AG04450 (cell line): ENCODE measurements around the gene HYDIN. TPM values are rescaled to one million over a fixed set of nuclear protein-coding genes. Genes with fewer than 3 reads are reported as not detected.

Experiments
- CTCF ChIA-PET: fragments of 300-600, 350-600 bp; formaldehyde crosslinking; extraction: SDS; loops from one replicate; lab custom pipeline; 2022; ENCODE audit warnings: antibody characterized with exemption, inconsistent platforms; lab: Charles Lee
- POLR2A ChIA-PET: fragments of 350-600 bp; formaldehyde crosslinking; extraction: SDS; loops from one replicate; lab custom pipeline; 2021; ENCODE audit warnings: antibody characterized with exemption, inconsistent platforms; lab: Yijun Ruan, JAX
- DNase-seq: peaks from one replicate; pipeline ENCODE4 v3.0.0-alpha.2; 2011; ENCODE audit warnings: low read depth, low spot score
- H3K27ac ChIP-seq: one replicate; pipeline ENCODE4 v1.5.1; 2012; ENCODE audit warnings: low read depth, low read length, control low read depth
- H3K27me3 ChIP-seq: one replicate; pipeline ENCODE4 v1.6.0; 2012; ENCODE audit warnings: low read length; ENCODE audit not compliant: control insufficient read depth, insufficient read depth
- H3K4me3 ChIP-seq: 2 replicates; pipeline ENCODE4 v1.5.1; 2011; ENCODE audit warnings: mild to moderate bottlenecking, low read depth, low read length, control low read depth
- H3K9me3 ChIP-seq: 2 replicates; pipeline ENCODE4 v1.5.1; 2012; ENCODE audit warnings: low read length; ENCODE audit not compliant: control insufficient read depth, insufficient read depth
- polyA plus RNA-seq: library from polyadenylated mRNA; depleted of rRNA; stranded (reverse); fragments of >200 nt; gene quantifications from 2 replicates; pipeline ENCODE4 v1.2.3, GENCODE V29; 2011
- TF ChIP-seq, protein P1 (sequence below): IDR thresholded peaks from 2 replicates; pipeline ENCODE4 v1.5.1; 2011; ENCODE audit warnings: low read depth, low read length, control low read depth, inconsistent platforms

HYDIN gene
- polyA plus RNA-seq, 1 experiment: 0.95 TPM

- no peak for DNase-seq
- no peaks in the 10 kb centered on the region for H3K27me3 ChIP-seq
- no peak overlapping the region for H3K4me3 ChIP-seq
- TF ChIP-seq, protein P1, sequence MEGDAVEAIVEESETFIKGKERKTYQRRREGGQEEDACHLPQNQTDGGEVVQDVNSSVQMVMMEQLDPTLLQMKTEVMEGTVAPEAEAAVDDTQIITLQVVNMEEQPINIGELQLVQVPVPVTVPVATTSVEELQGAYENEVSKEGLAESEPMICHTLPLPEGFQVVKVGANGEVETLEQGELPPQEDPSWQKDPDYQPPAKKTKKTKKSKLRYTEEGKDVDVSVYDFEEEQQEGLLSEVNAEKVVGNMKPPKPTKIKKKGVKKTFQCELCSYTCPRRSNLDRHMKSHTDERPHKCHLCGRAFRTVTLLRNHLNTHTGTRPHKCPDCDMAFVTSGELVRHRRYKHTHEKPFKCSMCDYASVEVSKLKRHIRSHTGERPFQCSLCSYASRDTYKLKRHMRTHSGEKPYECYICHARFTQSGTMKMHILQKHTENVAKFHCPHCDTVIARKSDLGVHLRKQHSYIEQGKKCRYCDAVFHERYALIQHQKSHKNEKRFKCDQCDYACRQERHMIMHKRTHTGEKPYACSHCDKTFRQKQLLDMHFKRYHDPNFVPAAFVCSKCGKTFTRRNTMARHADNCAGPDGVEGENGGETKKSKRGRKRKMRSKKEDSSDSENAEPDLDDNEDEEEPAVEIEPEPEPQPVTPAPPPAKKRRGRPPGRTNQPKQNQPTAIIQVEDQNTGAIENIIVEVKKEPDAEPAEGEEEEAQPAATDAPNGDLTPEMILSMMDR: no peak
- POLR2A ChIA-PET: no interaction called here
- H3K27ac ChIP-seq: no peak overlapping the region
- CTCF ChIA-PET: no interaction called here
- no peaks in the 10 kb centered on the region for H3K9me3 ChIP-seq
Observed at GRCh38 chr16:71246309-71246708, 15.8 kb upstream of the HYDIN start.

GRCh38 chr16:71244521-71244920, 14.0 kb upstream of the HYDIN start:
- ChIA-PET CTCF (no interaction called here), POLR2A (no interaction called here)
- no peak for DNase-seq
- TF ChIP-seq, protein P1: no peak
- Histone ChIP-seq H3K4me3 (no peak overlapping the region), H3K27ac (no peak overlapping the region), H3K9me3 (no peaks in the 10 kb centered on the region), H3K27me3 (no peaks in the 10 kb centered on the region)

DNA sequence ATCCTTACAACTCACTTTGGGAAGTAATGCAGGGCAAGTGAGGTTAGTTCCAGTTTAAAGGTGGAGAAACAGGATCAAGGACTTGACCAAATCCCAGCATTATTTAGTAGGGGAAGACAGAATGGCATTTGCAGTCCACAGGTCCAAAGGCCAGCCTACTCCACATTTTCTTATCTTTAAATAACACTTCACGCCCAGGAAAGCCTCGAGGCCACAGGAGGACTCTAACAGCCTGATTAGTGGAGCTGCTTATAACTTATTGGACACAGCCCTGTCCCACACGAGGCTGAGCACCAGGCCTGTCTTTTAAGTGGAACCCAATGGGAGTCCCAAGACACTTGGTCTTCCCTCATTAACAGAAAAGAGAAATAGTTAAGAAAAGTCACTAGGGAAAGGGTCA, 12.1 kb upstream of the HYDIN start:
- CTCF ChIA-PET: no interaction called here

GRCh38 chr16:71242036-71242435, 11.5 kb upstream of the HYDIN start:
- no peak overlapping the region for H3K27ac ChIP-seq
- TF ChIP-seq, protein P1: no peak
- H3K4me3 ChIP-seq: no peak overlapping the region
- no peak for DNase-seq
- CTCF ChIA-PET: no interaction called here
- POLR2A ChIA-PET: no interaction called here
- no peaks in the 10 kb centered on the region for H3K9me3 ChIP-seq
- H3K27me3 ChIP-seq: no peaks in the 10 kb centered on the region

More for the DNA sequence above, 12.1 kb upstream of the HYDIN start:
- TF ChIP-seq, protein P1: no peak
- DNase-seq: no peak
- Histone ChIP-seq H3K27me3 (no peaks in the 10 kb centered on the region), H3K27ac (no peak overlapping the region), H3K4me3 (no peak overlapping the region), H3K9me3 (no peaks in the 10 kb centered on the region)
- POLR2A ChIA-PET: no interaction called here

- H3K27ac ChIP-seq: no peak overlapping the region
- no peak for DNase-seq
- ChIA-PET POLR2A (no interaction called here), CTCF (no interaction called here)
- TF ChIP-seq, protein P1: no peak
- H3K9me3 ChIP-seq: no peaks in the 10 kb centered on the region; the same call in 1 of the 2 replicates
- no peaks in the 10 kb centered on the region for H3K27me3 ChIP-seq
- no peak overlapping the region for H3K4me3 ChIP-seq
Observed at GRCh38 chr16:71229344-71229743, 1.2 kb downstream of the HYDIN start.
